ENCODE data around the gene KCND3. TPM values are rescaled to one million over a fixed set of nuclear protein-coding genes. Genes with fewer than 3 reads are reported as not detected.

KCND3 gene
- total and polyA plus RNA-seq, 2 experiments from 2014 or later, result 0.10 to 0.18 TPM

DNA sequence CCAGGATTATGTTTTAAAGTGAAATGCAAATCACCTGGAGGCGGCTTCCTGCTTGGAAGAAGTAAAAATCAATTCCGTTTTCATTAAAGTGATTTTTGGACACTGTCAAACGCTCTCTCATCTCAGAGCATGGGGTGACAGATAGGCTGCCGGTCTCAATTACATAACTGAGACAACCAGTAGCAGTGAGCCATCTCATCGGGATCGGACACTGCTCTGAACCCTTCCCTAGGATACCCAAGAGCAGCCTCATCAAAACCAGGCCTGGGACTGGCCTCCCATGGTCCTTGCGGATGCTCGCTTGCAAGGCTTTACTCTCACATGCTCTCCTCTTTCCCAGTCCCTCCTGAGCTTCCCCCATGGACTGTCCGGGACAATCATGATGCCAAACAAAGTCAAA, 12.1 kb downstream of the KCND3 start:
- Histone ChIP-seq H3K27me3 (ENCODE audit: insufficient read depth) (no peaks in the 10 kb centered on the region), H2AFZ (no peak overlapping the region), H3K4me1 (ENCODE audit: insufficient read depth) (no peaks in the 10 kb centered on the region; the same call in 1 of the 2 replicates), H3K79me2 (replicated peaks; ENCODE audit: insufficient read depth) (no peaks in the 10 kb centered on the region), H3K4me2 (no peak overlapping the region), H3K4me3 (no peak overlapping the region), H3K27ac (ENCODE audit: low read depth) (no peak overlapping the region), H4K20me1 (replicated peaks; ENCODE audit: insufficient read depth) (no peaks in the 10 kb centered on the region), H3F3A (replicated peaks; ENCODE audit: low read depth) (no peaks in the 10 kb centered on the region), H3K9me2 (ENCODE audit: insufficient read depth) (peaks cover 4% of the 10 kb centered on the region; the same call in 1 of the 2 replicates), H3K36me3 (ENCODE audit: insufficient read depth) (no peaks in the 10 kb centered on the region)
- Mint-ChIP-seq H3K27me3 (ENCODE audit: insufficient read depth, low read depth, poor library complexity) (peaks cover 5% of the 10 kb centered on the region), H3K27ac (no peak overlapping the region), H3K4me3 (no peak overlapping the region), H3K36me3 (ENCODE audit: low read depth) (peaks cover 5% of the 10 kb centered on the region; the same call in 1 of the 3 replicates), H3K4me1 (peaks cover 18% of the 10 kb centered on the region), H3K9me3 (peaks cover 10% of the 10 kb centered on the region)
- no peak for TF ChIP-seq POLR2AphosphoS5 (IDR thresholded peaks at IDR 0.05; ENCODE audit: low read depth)
- TF ChIP-seq EZH2phosphoT487 (IDR thresholded peaks at IDR 0.05; ENCODE audit: unreplicated experiment), result no peak
- TF ChIP-seq, protein P1, sequence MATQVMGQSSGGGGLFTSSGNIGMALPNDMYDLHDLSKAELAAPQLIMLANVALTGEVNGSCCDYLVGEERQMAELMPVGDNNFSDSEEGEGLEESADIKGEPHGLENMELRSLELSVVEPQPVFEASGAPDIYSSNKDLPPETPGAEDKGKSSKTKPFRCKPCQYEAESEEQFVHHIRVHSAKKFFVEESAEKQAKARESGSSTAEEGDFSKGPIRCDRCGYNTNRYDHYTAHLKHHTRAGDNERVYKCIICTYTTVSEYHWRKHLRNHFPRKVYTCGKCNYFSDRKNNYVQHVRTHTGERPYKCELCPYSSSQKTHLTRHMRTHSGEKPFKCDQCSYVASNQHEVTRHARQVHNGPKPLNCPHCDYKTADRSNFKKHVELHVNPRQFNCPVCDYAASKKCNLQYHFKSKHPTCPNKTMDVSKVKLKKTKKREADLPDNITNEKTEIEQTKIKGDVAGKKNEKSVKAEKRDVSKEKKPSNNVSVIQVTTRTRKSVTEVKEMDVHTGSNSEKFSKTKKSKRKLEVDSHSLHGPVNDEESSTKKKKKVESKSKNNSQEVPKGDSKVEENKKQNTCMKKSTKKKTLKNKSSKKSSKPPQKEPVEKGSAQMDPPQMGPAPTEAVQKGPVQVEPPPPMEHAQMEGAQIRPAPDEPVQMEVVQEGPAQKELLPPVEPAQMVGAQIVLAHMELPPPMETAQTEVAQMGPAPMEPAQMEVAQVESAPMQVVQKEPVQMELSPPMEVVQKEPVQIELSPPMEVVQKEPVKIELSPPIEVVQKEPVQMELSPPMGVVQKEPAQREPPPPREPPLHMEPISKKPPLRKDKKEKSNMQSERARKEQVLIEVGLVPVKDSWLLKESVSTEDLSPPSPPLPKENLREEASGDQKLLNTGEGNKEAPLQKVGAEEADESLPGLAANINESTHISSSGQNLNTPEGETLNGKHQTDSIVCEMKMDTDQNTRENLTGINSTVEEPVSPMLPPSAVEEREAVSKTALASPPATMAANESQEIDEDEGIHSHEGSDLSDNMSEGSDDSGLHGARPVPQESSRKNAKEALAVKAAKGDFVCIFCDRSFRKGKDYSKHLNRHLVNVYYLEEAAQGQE (IDR thresholded peaks at IDR 0.05; ENCODE audit: unreplicated experiment), result no peak
- no peak for TF ChIP-seq JUNB (IDR thresholded peaks at IDR 0.05; ENCODE audit: unreplicated experiment)
- TF ChIP-seq EZH2 (IDR thresholded peaks at IDR 0.05; ENCODE audit: low read depth, unreplicated experiment), result no peak
- ATAC-seq (no peak), DNase-seq (ENCODE audit: low spot score) (no peak)

DNA sequence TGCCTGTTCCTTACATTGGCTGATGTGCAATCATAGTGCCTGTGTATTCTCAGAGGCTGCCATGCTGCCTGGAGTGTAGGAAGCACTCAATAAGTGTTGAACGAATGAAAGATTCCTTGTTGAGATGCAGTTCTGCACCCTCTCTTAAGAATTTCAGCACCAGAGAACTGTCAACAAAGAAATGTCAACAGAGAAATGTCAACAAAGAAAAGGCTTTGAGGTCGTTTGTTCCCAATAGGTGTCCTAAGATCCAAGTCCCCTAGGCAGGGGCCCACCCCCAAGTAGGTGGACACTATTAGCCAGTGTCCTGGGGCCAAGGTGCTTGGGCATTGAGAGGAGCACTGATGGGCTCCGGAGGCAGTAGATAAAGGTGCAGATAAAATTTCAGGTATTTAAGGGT, 12.6 kb downstream of the KCND3 start:
- no peaks in the 10 kb centered on the region for H3K27me3 ChIP-seq (ENCODE audit: insufficient read depth)
- H3K9me3 Mint-ChIP-seq, result peaks cover 8% of the 10 kb centered on the region
- no peak overlapping the region for H3K4me3 ChIP-seq
- H3K27ac Mint-ChIP-seq, result no peak overlapping the region
- peaks cover 4% of the 10 kb centered on the region; the same call in 1 of the 2 replicates for H3K9me2 ChIP-seq (ENCODE audit: insufficient read depth)
- DNase-seq (ENCODE audit: low spot score) (no peak), ATAC-seq (no peak)
- no peaks in the 10 kb centered on the region for H3F3A ChIP-seq (replicated peaks; ENCODE audit: low read depth)
- H2AFZ ChIP-seq, result no peak overlapping the region
- peaks cover 18% of the 10 kb centered on the region for H3K4me1 Mint-ChIP-seq
- H3K4me3 Mint-ChIP-seq, result no peak overlapping the region
- no peaks in the 10 kb centered on the region for H4K20me1 ChIP-seq (replicated peaks; ENCODE audit: insufficient read depth)
- TF ChIP-seq STAT1 (IDR thresholded peaks at IDR 0.05; ENCODE audit: unreplicated experiment) (no peak), POLR2AphosphoS5 (IDR thresholded peaks at IDR 0.05; ENCODE audit: low read depth) (no peak), EZH2phosphoT487 (IDR thresholded peaks at IDR 0.05; ENCODE audit: unreplicated experiment) (no peak)
- TF ChIP-seq, protein P2, sequence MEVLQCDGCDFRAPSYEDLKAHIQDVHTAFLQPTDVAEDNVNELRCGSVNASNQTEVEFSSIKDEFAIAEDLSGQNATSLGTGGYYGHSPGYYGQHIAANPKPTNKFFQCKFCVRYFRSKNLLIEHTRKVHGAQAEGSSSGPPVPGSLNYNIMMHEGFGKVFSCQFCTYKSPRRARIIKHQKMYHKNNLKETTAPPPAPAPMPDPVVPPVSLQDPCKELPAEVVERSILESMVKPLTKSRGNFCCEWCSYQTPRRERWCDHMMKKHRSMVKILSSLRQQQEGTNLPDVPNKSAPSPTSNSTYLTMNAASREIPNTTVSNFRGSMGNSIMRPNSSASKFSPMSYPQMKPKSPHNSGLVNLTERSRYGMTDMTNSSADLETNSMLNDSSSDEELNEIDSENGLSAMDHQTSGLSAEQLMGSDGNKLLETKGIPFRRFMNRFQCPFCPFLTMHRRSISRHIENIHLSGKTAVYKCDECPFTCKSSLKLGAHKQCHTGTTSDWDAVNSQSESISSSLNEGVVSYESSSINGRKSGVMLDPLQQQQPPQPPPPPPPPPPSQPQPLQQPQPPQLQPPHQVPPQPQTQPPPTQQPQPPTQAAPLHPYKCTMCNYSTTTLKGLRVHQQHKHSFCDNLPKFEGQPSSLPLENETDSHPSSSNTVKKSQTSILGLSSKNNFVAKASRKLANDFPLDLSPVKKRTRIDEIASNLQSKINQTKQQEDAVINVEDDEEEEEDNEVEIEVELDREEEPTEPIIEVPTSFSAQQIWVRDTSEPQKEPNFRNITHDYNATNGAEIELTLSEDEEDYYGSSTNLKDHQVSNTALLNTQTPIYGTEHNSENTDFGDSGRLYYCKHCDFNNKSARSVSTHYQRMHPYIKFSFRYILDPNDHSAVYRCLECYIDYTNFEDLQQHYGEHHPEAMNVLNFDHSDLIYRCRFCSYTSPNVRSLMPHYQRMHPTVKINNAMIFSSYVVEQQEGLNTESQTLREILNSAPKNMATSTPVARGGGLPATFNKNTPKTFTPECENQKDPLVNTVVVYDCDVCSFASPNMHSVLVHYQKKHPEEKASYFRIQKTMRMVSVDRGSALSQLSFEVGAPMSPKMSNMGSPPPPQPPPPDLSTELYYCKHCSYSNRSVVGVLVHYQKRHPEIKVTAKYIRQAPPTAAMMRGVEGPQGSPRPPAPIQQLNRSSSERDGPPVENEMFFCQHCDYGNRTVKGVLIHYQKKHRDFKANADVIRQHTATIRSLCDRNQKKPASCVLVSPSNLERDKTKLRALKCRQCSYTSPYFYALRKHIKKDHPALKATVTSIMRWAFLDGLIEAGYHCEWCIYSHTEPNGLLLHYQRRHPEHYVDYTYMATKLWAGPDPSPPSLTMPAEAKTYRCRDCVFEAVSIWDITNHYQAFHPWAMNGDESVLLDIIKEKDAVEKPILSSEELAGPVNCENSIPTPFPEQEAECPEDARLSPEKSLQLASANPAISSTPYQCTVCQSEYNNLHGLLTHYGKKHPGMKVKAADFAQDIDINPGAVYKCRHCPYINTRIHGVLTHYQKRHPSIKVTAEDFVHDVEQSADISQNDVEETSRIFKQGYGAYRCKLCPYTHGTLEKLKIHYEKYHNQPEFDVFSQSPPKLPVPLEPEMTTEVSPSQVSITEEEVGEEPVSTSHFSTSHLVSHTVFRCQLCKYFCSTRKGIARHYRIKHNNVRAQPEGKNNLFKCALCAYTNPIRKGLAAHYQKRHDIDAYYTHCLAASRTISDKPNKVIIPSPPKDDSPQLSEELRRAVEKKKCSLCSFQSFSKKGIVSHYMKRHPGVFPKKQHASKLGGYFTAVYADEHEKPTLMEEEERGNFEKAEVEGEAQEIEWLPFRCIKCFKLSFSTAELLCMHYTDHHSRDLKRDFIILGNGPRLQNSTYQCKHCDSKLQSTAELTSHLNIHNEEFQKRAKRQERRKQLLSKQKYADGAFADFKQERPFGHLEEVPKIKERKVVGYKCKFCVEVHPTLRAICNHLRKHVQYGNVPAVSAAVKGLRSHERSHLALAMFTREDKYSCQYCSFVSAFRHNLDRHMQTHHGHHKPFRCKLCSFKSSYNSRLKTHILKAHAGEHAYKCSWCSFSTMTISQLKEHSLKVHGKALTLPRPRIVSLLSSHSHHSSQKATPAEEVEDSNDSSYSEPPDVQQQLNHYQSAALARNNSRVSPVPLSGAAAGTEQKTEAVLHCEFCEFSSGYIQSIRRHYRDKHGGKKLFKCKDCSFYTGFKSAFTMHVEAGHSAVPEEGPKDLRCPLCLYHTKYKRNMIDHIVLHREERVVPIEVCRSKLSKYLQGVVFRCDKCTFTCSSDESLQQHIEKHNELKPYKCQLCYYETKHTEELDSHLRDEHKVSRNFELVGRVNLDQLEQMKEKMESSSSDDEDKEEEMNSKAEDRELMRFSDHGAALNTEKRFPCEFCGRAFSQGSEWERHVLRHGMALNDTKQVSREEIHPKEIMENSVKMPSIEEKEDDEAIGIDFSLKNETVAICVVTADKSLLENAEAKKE (CRISPR knock-in tag; IDR thresholded peaks at IDR 0.05), result no peak
- peaks cover 4% of the 10 kb centered on the region for H3K27me3 Mint-ChIP-seq (ENCODE audit: insufficient read depth, low read depth, poor library complexity)
- H3K4me2 ChIP-seq, result no peak overlapping the region
- H3K27ac ChIP-seq (ENCODE audit: low read depth), result no peak overlapping the region
- H3K36me3 ChIP-seq (ENCODE audit: insufficient read depth), result no peaks in the 10 kb centered on the region
- no peaks in the 10 kb centered on the region for H3K79me2 ChIP-seq (replicated peaks; ENCODE audit: insufficient read depth)
- no peaks in the 10 kb centered on the region; the same call in 1 of the 2 replicates for H3K4me1 ChIP-seq (ENCODE audit: insufficient read depth)
- H3K36me3 Mint-ChIP-seq (ENCODE audit: low read depth), result peaks cover 5% of the 10 kb centered on the region; the same call in 1 of the 3 replicates
